ENCODE results near the gene TMEM87B.

- TF ChIP-seq CTCF (IDR thresholded peaks at IDR 0.05) = no peak
- TF ChIP-seq POLR2A (IDR thresholded peaks at IDR 0.05) = no peak
- TF ChIP-seq EP300 (IDR thresholded peaks at IDR 0.05) = no peak
Observed at GRCh38 chr2:112142525-112143078, 87.5 kb downstream of the TMEM87B start.

All from ovary (tissue), 3 donors.